ENCODE results near the gene CCDC97.

Gene CCDC97

GRCh38 chr19:41299046-41299754 lies 10.8 kb upstream of the CCDC97 start:
- Histone ChIP-seq H3K27me3 (ENCODE audit: low read length) (no peaks in the 10 kb centered on the region), H2AFZ (ENCODE audit: low read depth, low read length, severe bottlenecking) (no peak overlapping the region), H3K4me3 (ENCODE audit: insufficient read depth, low read length, poor library complexity, severe bottlenecking) (no peak overlapping the region), H3K9me2 (replicated peaks; ENCODE audit: insufficient read depth, low read length) (no peaks in the 10 kb centered on the region), H3K27ac (ENCODE audit: low read depth, low read length) (no peak overlapping the region), H3K9ac (ENCODE audit: low read length) (no peak overlapping the region), H3K79me2 (ENCODE audit: insufficient read depth, low read length) (0 out of 2 replicates have a peak, but pooled peaks cover 3% of the 10 kb centered on the region), H3F3A (ENCODE audit: insufficient read depth) (no peaks in the 10 kb centered on the region), H4K20me1 (ENCODE audit: low read depth, low read length) (peaks cover 4% of the 10 kb centered on the region; the same call in 1 of the 2 replicates), H3K9me3 (ENCODE audit: insufficient read depth, low read length) (no peaks in the 10 kb centered on the region), H3K36me3 (ENCODE audit: low read length) (peaks cover 27% of the 10 kb centered on the region; the same call in 1 of the 2 replicates), H3K4me2 (ENCODE audit: low read depth, low read length, poor library complexity, severe bottlenecking) (no peak overlapping the region)
- TF ChIP-seq CTCF (IDR thresholded peaks at IDR 0.05; ENCODE audit: insufficient read depth, low read length, poor library complexity, severe bottlenecking) (no peak), EZH2phosphoT487 (conservative IDR thresholded peaks at IDR 0.05; ENCODE audit: low read length) (no peak)

GRCh38 chr19:41299755-41300089 lies 10.2 kb upstream of the CCDC97 start:
- H3K4me2 ChIP-seq (ENCODE audit: low read depth, low read length, poor library complexity, severe bottlenecking) = no peak overlapping the region
- H3K27ac ChIP-seq (ENCODE audit: low read depth, low read length) = no peak overlapping the region
- no peaks in the 10 kb centered on the region for H3K9me3 ChIP-seq (ENCODE audit: insufficient read depth, low read length)
- H3K9me2 ChIP-seq (replicated peaks; ENCODE audit: insufficient read depth, low read length) = no peaks in the 10 kb centered on the region
- peaks cover 4% of the 10 kb centered on the region; the same call in 1 of the 2 replicates for H4K20me1 ChIP-seq (ENCODE audit: low read depth, low read length)
- H3K4me3 ChIP-seq (ENCODE audit: insufficient read depth, low read length, poor library complexity, severe bottlenecking) = no peak overlapping the region
- H3F3A ChIP-seq (ENCODE audit: insufficient read depth) = 0 out of 2 replicates have a peak, but pooled peaks cover 3% of the 10 kb centered on the region
- H3K27me3 ChIP-seq (ENCODE audit: low read length) = no peaks in the 10 kb centered on the region
- H3K36me3 ChIP-seq (ENCODE audit: low read length) = peaks cover 29% of the 10 kb centered on the region; the same call in 1 of the 2 replicates
- 0 out of 2 replicates have a peak, but pooled peaks cover 3% of the 10 kb centered on the region for H3K79me2 ChIP-seq (ENCODE audit: insufficient read depth, low read length)
- no peak overlapping the region for H3K9ac ChIP-seq (ENCODE audit: low read length)
- no peak overlapping the region for H2AFZ ChIP-seq (ENCODE audit: low read depth, low read length, severe bottlenecking)
- TF ChIP-seq CTCF (IDR thresholded peaks at IDR 0.05; ENCODE audit: insufficient read depth, low read length, poor library complexity, severe bottlenecking) (no peak), EZH2phosphoT487 (conservative IDR thresholded peaks at IDR 0.05; ENCODE audit: low read length) (no peak)

GRCh38 chr19:41300555-41300954 lies 9.4 kb upstream of the CCDC97 start:
- Histone ChIP-seq H3K9ac (ENCODE audit: low read length) (no peak overlapping the region), H3K4me3 (ENCODE audit: insufficient read depth, low read length, poor library complexity, severe bottlenecking) (no peak overlapping the region), H3F3A (ENCODE audit: insufficient read depth) (0 out of 2 replicates have a peak, but pooled peaks cover 4% of the 10 kb centered on the region), H3K4me2 (ENCODE audit: low read depth, low read length, poor library complexity, severe bottlenecking) (no peak overlapping the region), H3K79me2 (ENCODE audit: insufficient read depth, low read length) (no peaks in the 10 kb centered on the region), H3K27ac (ENCODE audit: low read depth, low read length) (no peak overlapping the region), H3K27me3 (ENCODE audit: low read length) (no peaks in the 10 kb centered on the region), H2AFZ (ENCODE audit: low read depth, low read length, severe bottlenecking) (no peak overlapping the region), H3K9me3 (ENCODE audit: insufficient read depth, low read length) (no peaks in the 10 kb centered on the region), H3K36me3 (ENCODE audit: low read length) (peaks cover 27% of the 10 kb centered on the region; the same call in 1 of the 2 replicates), H3K9me2 (replicated peaks; ENCODE audit: insufficient read depth, low read length) (no peaks in the 10 kb centered on the region), H4K20me1 (ENCODE audit: low read depth, low read length) (no peaks in the 10 kb centered on the region)
- TF ChIP-seq EZH2phosphoT487 (conservative IDR thresholded peaks at IDR 0.05; ENCODE audit: low read length) = no peak
- TF ChIP-seq CTCF (IDR thresholded peaks at IDR 0.05; ENCODE audit: insufficient read depth, low read length, poor library complexity, severe bottlenecking) = no peak
